Heart left ventricle (tissue), 16 donors: ENCODE data around the gene P3H1. TPM values are rescaled to one million over a fixed set of nuclear protein-coding genes. Genes with fewer than 3 reads are reported as not detected.
"Not testable (repeated sequence)": the region's sequence is repeated elsewhere in the genome, so short reads cannot be mapped to it uniquely, and the experiment has no call there.

Experiments used
- ATAC-seq, 4 donors: fragments of 200-7000 bp; cut with Tn5 transposase; one replicate each; pipeline ENCODE4 v1.9.1; 2020 to 2022; ENCODE audit warnings: moderate library complexity in 4 of 4, mild to moderate bottlenecking in 3 of 4, moderate number of reproducible peaks in 1 of 4
- DNase-seq, 5 donors: peaks; one replicate each; pipeline ENCODE4 v3.0.0-alpha.2; 2020
- H3K27ac ChIP-seq, 12 donors: fragments of 200-600 bp; sonication (generic) in 4 of 12; one replicate each; pipeline versions ENCODE4 v1.5.0 to v1.8.0; 2016 to 2022; ENCODE audit warnings: mild to moderate bottlenecking in 2 of 12
- H3K27me3 ChIP-seq, 9 donors: fragments of 200-600 bp; sonication (generic) in 2 of 9; one replicate each; pipeline versions ENCODE4 v1.5.1 to v1.8.0; 2016 to 2022; ENCODE audit warnings: mild to moderate bottlenecking in 3 of 9
- H3K36me3 ChIP-seq, 9 donors: fragments of 200-600 bp; sonication (generic) in 2 of 9; one replicate each; pipeline versions ENCODE4 v1.5.0 to v1.8.0; 2018 to 2022; ENCODE audit warnings: mild to moderate bottlenecking in 2 of 9
- H3K4me1 ChIP-seq, 12 donors: fragments of 200-600 bp; sonication (generic) in 4 of 12; one replicate each; pipeline versions ENCODE4 v1.5.0 to v1.8.0; 2016 to 2022; ENCODE audit warnings: mild to moderate bottlenecking in 3 of 12
- H3K4me3 ChIP-seq, 12 donors: fragments of 200-600 bp; sonication (generic) in 4 of 12; one replicate each; pipeline versions ENCODE4 v1.5.0 to v1.8.0; 2017 to 2022; ENCODE audit warnings: mild to moderate bottlenecking in 9 of 12, moderate library complexity in 4 of 12
- H3K9me3 ChIP-seq, 12 donors: fragments of 200-600 bp; sonication (generic) in 4 of 12; one replicate each; pipeline versions ENCODE4 v1.5.0 to v1.8.0; 2016 to 2022; ENCODE audit warnings: mild to moderate bottlenecking in 1 of 12
- POLR2A ChIP-seq, 2 donors: fragments of 450-650 bp; IDR thresholded peaks; one replicate each; pipeline ENCODE4 v1.6.1; 2017; ENCODE audit warnings: antibody characterized with exemption in 2 of 2, mild to moderate bottlenecking in 2 of 2, moderate library complexity in 2 of 2
- WGBS, 4 donors: extraction: QIAGEN DNeasy Blood & Tissue Kit in 2 of 4; methylation state at CpG; one replicate each; pipeline versions ENCODE4 v1.1.5 to v1.1.7; 2013 to 2018; 5-methylcytosine and 5-hydroxymethylcytosine counted together
- intact Hi-C, 10 donors: fragments of 100-400 bp; cut with DNase I; formaldehyde crosslinking; loops; one replicate each; pipeline versions ENCODE4 v1.11.1 to v1.14.2; 2022
- polyA plus RNA-seq, 2 donors: library from polyadenylated mRNA; stranded (reverse); fragments of 200-250 nt; gene quantifications; one replicate each; pipeline ENCODE4 v1.2.3, GENCODE V29; 2013
- total RNA-seq, 9 donors: library from RNA; depleted of rRNA in 2 of 9; stranded (reverse); fragments of >200 nt in 2 of 9; fragmentation: NEBNext Ultra II Directional in 3 of 9; extraction: Animal tissue kit (Norgen Biotek cat#: 25700) in 3 of 9; gene quantifications; one replicate each; pipeline versions ENCODE4 v1.1.0 to v1.2.4, GENCODE V29; 2016 to 2023
- TF ChIP-seq, protein P1 (sequence below), 12 donors: fragments of 200-600 bp; sonication (generic) in 4 of 12; IDR thresholded peaks; one replicate each; pipeline versions ENCODE4 v1.5.0 to v1.8.0; 2018 to 2022; ENCODE audit warnings: antibody characterized with exemption in 12 of 12, mild to moderate bottlenecking in 5 of 12
- donor health status: ischemic (EF 13 %, LVEDD 7.1; RV severe dilation, severe dysfunction).
- donor health status: healthy with polysubstance abuse.
- donor health status: DM: no; HTN: yes; CAD: no.
- donor health status: DM: no; HTN: no; CAD: no.
- donor health status: ischemic (EF 25% LVEDD 6.9; RV normal size, moderate dysfunction).
- donor health status: ischemic (EF 25% LVEDD 5.7; RV mildly dilated, moderate dysfunction).
- donor health status: healthy.
- donor health status: DM: yes; HTN: yes; CAD: no.
- donor health status: ischemic (EF 35%, LVEDD 5.7; RV mildly dilated, moderate dysfunction).
- donor health status: nonischemic (EF 11% LVEDD 7.7; RV severe dilation, severe dysfunction).
- donor health status: DM: yes; HTN: yes; CAD: no.
- donor health status: PGD.
- donor health status: ischemic (EF 29% LVEDD 5.4; RV normal size, mild dysfunction).
- donor health status: nonischemic (EF 23%, LVEDD 6.1; RV moderate dilation, normal function).

The P3H1 gene
- total and polyA plus RNA-seq, 11 donors = 6.9 to 27.9 (median 10.7) TPM

DNA sequence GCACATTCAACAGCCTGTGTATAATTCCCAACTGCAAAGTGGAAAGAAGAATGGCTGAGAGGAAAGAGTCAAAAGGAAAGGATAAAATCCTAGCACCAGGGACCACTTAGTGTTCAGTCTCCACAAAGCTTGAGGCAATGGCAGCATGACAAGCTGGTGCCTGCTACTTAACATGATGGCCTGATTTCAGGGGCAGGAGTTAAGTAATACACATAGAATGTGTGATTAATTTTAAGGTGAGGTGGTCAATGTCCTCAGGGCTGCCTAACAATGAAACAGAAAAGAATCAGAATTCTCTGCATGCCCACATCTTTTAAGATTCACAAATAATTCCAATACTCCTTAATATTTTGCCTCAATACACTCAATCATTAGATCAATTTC is 8.9 kb downstream of the P3H1 start:
- Histone ChIP-seq H3K27ac (no peak overlapping the region), H3K27me3 (no peaks in the 10 kb centered on the region), H3K36me3 (peaks cover 2 to 97% (median 87%) of the 10 kb centered on the region in 9 donors), H3K9me3 (no peaks in the 10 kb centered on the region), H3K4me1 (peaks cover 0 to 3% (median 0%) of the 10 kb centered on the region in 12 donors), H3K4me3 (no peak overlapping the region)
- ATAC-seq (no peak), DNase-seq (no peak)
- intact Hi-C loops = loop anchor here in 3 of 10 donors (10.0 kb wide), 2 partner anchors 303 to 413 kb away; partner anchors contain the start of genes PPCS (in 1 of the 3) and ZMYND12 (in 1 of the 3)
- TF ChIP-seq, protein P1, sequence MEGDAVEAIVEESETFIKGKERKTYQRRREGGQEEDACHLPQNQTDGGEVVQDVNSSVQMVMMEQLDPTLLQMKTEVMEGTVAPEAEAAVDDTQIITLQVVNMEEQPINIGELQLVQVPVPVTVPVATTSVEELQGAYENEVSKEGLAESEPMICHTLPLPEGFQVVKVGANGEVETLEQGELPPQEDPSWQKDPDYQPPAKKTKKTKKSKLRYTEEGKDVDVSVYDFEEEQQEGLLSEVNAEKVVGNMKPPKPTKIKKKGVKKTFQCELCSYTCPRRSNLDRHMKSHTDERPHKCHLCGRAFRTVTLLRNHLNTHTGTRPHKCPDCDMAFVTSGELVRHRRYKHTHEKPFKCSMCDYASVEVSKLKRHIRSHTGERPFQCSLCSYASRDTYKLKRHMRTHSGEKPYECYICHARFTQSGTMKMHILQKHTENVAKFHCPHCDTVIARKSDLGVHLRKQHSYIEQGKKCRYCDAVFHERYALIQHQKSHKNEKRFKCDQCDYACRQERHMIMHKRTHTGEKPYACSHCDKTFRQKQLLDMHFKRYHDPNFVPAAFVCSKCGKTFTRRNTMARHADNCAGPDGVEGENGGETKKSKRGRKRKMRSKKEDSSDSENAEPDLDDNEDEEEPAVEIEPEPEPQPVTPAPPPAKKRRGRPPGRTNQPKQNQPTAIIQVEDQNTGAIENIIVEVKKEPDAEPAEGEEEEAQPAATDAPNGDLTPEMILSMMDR (IDR thresholded peaks at IDR 0.05) = no peak
- TF ChIP-seq POLR2A (IDR thresholded peaks at IDR 0.05) = no peak

DNA sequence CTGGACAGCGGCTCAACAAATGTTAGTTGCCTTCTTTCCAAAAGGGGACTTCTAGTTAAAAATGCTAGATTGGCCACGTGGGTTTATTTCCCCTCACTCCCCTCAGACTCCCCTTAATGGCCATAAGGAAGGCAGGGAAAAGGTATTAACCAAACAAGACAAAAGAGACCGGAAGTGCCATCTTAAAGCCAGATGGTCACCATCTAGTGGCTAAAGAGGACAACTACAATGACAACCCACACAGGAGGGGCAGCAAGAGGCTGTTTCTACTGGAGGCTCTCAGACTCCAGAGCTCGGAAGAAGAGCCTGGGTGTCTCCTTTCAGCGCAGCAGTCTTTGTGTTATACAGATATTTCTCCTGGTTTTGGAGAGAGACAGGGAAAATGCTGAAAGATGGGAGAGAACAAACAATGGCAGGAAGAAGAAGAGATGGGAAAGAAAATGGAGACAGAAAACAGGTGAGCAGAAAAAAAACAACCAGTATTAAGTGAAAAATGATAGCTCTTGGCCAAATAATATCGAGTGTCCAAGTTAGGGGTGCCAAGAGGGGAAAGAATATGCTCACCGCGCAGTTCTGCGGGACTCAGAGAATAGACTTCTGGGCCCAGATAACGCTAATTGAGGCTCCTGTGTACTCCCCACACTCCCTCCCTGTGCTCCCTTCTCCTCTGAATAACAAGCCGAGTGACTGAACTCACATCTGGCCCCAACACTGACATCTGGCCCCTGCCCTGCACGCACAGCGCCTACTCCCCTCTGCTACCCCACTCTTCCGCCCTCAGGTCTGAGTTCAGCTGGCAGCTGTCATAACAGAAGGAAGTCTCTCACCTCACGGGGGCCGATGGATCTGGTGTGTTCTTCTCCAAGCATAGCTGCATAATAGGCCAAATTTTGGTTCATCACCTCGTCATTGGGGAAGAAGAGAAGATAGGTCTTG is 9.6 kb downstream of the P3H1 start:
- Histone ChIP-seq H3K4me3 (no peak overlapping the region), H3K9me3 (no peaks in the 10 kb centered on the region), H3K4me1 (peaks cover 0 to 4% (median 0%) of the 10 kb centered on the region in 12 donors), H3K27me3 (no peaks in the 10 kb centered on the region), H3K36me3 (peaks cover 2 to 100% (median 91%) of the 10 kb centered on the region in 9 donors), H3K27ac (no peak overlapping the region)
- 78 to 82% (median 80%) methylated on average over 17 of the region's 17 CpGs for WGBS, 4 donors
- ATAC-seq (peak in 3 of 4 donors; percentile 59 to 63 (median 60)), DNase-seq (no peak)
- TF ChIP-seq, protein P1 (IDR thresholded peaks at IDR 0.05) = peak; percentile 52 to 73 (median 57)
- no peak for TF ChIP-seq POLR2A (IDR thresholded peaks at IDR 0.05)
- intact Hi-C loops = loop anchor here in 3 of 10 donors (10.0 kb wide), 2 partner anchors 302 to 412 kb away; partner anchors contain the start of genes PPCS (in 1 of the 3) and ZMYND12 (in 1 of the 3)

DNA sequence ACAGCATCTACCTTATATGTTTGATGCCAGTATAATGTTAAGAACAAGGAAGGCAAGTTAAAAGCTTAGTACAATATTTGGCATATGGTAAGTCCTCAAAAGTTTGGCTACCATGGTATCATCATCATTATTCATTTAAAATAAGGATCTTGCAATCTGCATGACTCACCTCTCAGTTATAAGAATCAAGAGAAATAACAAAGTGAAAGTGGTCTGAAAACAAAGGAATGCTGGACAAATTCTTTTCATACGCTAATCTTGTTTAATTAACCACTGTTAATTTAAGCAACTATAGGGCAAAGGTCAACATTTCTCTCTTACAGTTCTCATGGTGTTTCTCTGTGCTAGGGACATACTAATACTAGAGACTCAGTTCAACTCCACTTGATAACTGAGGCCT is 13.8 kb downstream of the P3H1 start:
- Histone ChIP-seq H3K27ac (no peak overlapping the region), H3K4me3 (no peak overlapping the region), H3K27me3 (no peaks in the 10 kb centered on the region), H3K4me1 (peaks cover 0 to 17% (median 0%) of the 10 kb centered on the region in 12 donors), H3K36me3 (peaks cover 2 to 90% (median 87%) of the 10 kb centered on the region in 9 donors), H3K9me3 (no peaks in the 10 kb centered on the region)
- intact Hi-C loops = loop anchor here in 3 of 10 donors (10.0 kb wide), 2 partner anchors 298 to 408 kb away; partner anchors contain the start of genes PPCS (in 1 of the 3) and ZMYND12 (in 1 of the 3)
- DNase-seq = no peak
- no peak for ATAC-seq
- TF ChIP-seq POLR2A (IDR thresholded peaks at IDR 0.05) = no peak
- TF ChIP-seq, protein P1 (IDR thresholded peaks at IDR 0.05) = no peak
- WGBS, 4 donors = 76 to 92% (median 82%) methylated on average over 1 of the region's 1 CpG

DNA sequence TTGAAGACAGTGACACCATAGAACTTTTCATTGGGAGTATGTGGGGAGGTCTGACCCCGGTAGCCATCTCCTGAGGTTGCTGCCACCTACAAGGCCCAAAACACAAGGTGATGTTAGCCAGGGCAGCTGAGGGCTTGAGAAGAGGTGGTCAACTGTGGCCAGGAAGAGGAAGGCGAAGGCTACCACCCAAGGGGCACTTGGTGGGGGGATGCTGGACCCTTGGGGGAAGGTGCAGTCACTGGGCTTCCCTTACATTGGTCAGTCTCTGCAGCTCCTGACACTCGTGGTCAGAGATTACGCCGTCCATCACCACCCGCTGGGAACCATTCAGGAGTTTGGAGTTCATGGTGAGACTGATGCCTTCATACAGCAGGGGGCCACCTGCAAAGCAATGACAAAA is 14.5 kb downstream of the P3H1 start:
- ATAC-seq (no peak), DNase-seq (no peak)
- Histone ChIP-seq H3K4me1 (peaks cover 0 to 19% (median 0%) of the 10 kb centered on the region in 12 donors), H3K27me3 (no peaks in the 10 kb centered on the region), H3K4me3 (no peak overlapping the region), H3K36me3 (peaks cover 0 to 90% (median 85%) of the 10 kb centered on the region in 9 donors), H3K9me3 (no peaks in the 10 kb centered on the region), H3K27ac (no peak overlapping the region)
- TF ChIP-seq POLR2A (IDR thresholded peaks at IDR 0.05) = no peak
- 85 to 93% (median 91%) methylated on average over 6 of the region's 6 CpGs for WGBS, 4 donors
- intact Hi-C loops = loop anchor here in 3 of 10 donors (10.0 kb wide), 2 partner anchors 297 to 407 kb away; partner anchors contain the start of genes PPCS (in 1 of the 3) and ZMYND12 (in 1 of the 3)

DNA sequence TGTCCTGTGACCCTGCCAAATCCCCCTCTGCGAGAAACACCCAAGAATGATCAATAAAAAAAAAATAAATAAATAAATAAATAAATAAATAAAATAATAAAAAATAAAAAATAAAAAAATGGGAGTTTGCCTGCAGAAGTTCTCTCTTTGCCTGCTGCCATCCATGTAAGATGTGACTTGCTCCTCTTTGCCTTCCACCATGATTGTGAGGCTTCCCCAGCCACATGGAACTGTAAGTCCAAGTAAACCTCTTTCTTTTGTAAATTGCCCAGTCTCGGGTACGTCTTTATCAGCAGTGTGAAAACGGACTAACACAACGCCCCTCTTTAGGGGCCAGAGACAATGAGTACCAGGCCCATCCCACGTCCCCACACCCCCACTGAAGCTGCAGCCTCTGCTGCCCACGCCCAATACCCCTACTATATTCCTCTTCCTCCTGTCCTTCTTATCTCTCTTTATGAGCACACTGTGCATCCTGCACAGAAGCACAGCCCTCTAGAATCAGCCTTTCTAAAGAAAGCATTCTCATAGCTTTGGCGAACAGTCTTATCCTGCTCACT is 15.2 kb downstream of the P3H1 start:
- 87 to 93% (median 90%) methylated on average over 8 of the region's 8 CpGs for WGBS, 4 donors
- not testable (repeated sequence) for ATAC-seq, H3K27ac ChIP-seq, DNase-seq, H3K9me3 ChIP-seq, H3K27me3 ChIP-seq, H3K4me3 ChIP-seq
- intact Hi-C loops = loop anchor here in 3 of 10 donors (10.0 kb wide), 2 partner anchors 297 to 407 kb away; partner anchors contain the start of genes PPCS (in 1 of the 3) and ZMYND12 (in 1 of the 3)
- Histone ChIP-seq H3K36me3 (peaks cover 0 to 90% (median 84%) of the 10 kb centered on the region in 9 donors), H3K4me1 (peaks cover 0 to 19% (median 0%) of the 10 kb centered on the region in 12 donors)
